ENCODE data around the gene KRTAP9-8. TPM values are rescaled to one million over a fixed set of nuclear protein-coding genes. Genes with fewer than 3 reads are reported as not detected.
"Not testable (repeated sequence)": the region's sequence is repeated elsewhere in the genome, so short reads cannot be mapped to it uniquely, and the experiment has no call there.

KRTAP9-8 gene
- total RNA-seq, 4 donors from 2014 or later = not detected

GRCh38 chr17:41232399-41233105, 5.2 kb upstream of the KRTAP9-8 start, which contains the start of gene KRTAP9-3:
Gene KRTAP9-3, plus strand, starts transcription at chr17:41232449. Its CDS starts 53 bp downstream, at chr17:41232502.
- TF ChIP-seq CTCF (IDR thresholded peaks at IDR 0.05; ENCODE audit: low read depth) = not testable (repeated sequence)

GRCh38 chr17:41249637-41250240, 11.9 kb downstream of the KRTAP9-8 start, which contains the start of gene KRTAP9-4:
Gene KRTAP9-4, plus strand, starts transcription at chr17:41249687. Its CDS starts 34 bp downstream, at chr17:41249721.
- not testable (repeated sequence) for TF ChIP-seq CTCF (IDR thresholded peaks at IDR 0.05; ENCODE audit: low read depth)

- TF ChIP-seq CTCF (IDR thresholded peaks at IDR 0.05; ENCODE audit: low read depth) = no peak
Observed at GRCh38 chr17:41251261-41251660, 13.5 kb downstream of the KRTAP9-8 start.

GRCh38 chr17:41254861-41255260, 17.1 kb downstream of the KRTAP9-8 start:
- TF ChIP-seq CTCF (IDR thresholded peaks at IDR 0.05; ENCODE audit: low read depth) = no peak

GRCh38 chr17:41255381-41256290, 17.8 kb downstream of the KRTAP9-8 start, which contains the start of gene KRTAP9-9:
Gene KRTAP9-9, plus strand, starts transcription at chr17:41255384.
- not testable (repeated sequence) for TF ChIP-seq CTCF (IDR thresholded peaks at IDR 0.05; ENCODE audit: low read depth)

- no peak for TF ChIP-seq CTCF (IDR thresholded peaks at IDR 0.05; ENCODE audit: low read depth)
Observed at GRCh38 chr17:41256291-41256685, 18.5 kb downstream of the KRTAP9-8 start.
